GM21576 (cell line): Measurements from ENCODE around the gene ERICH3.
"Not testable (repeated sequence)": the region's sequence is repeated elsewhere in the genome, so short reads cannot be mapped to it uniquely, and the experiment has no call there.

Experiments
- ATAC-seq: cut with Tn5 transposase; IDR thresholded peaks from one replicate; pipeline ENCODE4 v1.9.1; 2021; ENCODE audit warnings: mild to moderate bottlenecking, moderate library complexity; ENCODE audit not compliant: unreplicated experiment

Gene ERICH3

DNA sequence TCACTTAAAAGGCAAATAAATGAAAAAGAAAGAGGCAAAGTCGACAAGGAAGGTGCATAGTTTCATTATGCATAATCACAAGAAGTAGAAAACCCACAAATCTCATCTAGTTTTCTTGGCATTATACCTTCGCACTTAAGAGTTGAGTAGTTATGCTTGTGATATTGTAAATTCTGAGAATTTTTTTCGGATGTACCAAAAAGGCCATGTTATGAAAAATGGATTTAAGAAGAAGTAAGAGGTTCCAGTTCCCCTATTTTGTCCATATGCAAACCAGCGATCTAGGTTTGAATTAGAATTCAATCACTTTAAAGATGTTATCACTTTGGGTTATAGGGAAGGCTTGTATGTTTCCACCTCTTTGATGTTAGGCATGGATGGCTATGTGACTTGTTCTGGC lies 7.9 kb upstream of the ERICH3 start:
- peak; percentile 90 for ATAC-seq

DNA sequence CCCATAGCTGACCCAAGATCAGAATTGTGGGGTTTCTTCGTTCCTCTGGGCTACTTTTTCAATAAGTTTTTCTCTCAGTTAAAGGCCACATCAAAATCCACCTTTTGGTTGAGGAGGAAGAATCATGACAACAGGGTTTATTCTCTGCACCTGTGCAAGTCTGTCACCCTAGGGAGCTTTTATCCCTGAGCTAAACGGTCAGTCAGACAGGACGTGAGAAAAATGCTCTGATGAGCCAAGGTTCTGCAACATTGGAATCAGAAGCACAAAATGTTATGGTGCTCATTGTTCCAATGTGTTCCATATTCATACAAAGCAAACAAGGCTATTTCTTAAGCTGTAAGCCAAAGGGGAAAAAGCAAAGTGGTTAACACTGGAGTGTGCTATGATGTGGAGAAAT lies 7.4 kb upstream of the ERICH3 start:
- ATAC-seq = peak; percentile 28

DNA sequence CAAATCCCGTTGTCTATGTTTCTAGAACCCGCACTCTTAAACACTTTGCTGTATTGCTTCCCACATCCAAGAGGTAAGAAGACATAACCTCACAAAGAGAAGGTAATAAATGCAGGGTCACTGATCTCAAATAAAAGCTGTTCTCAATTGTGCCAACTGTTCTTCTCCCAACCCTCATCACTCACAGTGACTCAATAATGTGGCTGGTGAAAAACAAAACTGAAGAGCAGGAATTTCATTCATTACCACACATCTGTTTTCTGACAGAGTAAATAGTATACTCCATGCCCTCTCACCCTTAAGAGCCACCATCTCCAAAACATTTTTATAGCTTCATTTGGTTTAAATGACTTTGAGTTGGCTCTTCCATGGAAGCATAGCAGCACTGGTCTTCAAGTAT lies 6.2 kb upstream of the ERICH3 start:
- ATAC-seq = no peak

DNA sequence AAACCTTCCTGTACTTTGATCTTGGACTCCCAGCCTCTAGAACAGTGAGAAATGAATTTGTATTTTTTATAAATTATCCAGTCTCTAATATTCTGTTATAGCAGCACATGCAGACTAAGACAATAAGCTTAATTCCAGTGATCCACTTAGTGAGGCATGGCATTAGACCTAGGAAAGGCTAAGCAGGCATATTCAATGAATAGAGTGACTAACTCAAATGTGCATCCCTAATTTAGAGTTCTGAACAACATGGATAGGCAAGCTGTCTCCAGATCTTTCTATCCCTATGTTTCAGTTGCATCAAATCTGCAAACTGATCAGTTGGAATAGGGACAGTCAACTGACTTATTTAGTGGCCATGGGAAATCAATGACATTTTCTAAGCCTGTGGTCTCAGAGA lies 4.3 kb upstream of the ERICH3 start:
- ATAC-seq = no peak

DNA sequence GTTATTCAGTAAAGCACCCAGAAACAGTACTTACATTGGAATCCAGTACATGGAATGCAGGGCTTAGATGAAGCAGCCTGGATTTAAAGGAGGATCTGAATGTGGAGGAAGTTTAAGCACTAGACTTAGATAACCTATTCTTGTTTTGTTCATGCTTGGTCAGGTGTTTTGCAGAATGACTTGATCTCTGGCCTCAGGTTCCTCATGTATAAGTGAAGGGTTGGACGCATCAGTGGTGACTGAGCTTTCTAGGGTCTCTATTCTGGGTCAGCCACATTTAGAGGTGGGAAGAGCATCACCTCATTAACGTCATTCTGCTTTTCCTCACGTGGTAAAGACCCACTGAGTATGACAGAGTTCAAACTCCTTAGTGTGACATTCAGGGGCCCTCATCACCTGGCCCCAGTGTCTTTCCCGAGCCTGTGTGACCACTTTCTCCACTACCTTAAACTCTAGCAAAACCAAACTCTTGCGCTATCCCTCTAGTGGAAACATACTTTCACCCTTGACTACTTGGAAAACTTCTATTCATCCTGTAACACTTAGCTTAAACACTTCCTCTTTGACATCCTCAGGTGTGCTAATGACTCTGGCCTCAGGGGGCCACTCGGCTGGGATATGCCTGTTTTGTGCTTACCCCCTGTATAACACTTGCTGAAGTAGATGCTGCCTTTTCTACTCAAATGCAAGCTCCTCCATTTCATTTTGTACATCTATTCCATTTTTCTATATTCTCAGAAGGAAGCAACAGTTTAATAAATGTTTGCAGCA lies 871 bp upstream of the ERICH3 start:
- ATAC-seq = no peak

DNA sequence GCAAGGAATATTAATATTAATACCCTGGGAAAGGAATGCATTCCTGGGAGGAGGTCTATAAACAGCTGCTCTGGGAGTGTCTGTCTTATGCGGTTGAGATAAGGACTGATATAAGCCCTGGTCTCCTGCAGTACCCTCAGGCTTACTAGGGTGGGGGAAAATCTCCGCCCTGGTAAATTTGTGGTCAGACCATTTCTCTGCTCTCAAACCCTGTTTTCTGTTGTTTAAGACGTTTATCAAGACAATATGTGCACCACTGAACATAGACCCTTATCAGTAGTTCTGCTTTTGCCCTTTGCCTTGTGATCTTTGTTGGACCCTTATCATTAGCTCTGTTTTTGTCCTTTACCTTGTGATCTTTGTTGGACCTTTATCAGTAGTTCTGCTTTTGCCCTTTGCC lies 2.7 kb downstream of the ERICH3 start:
- ATAC-seq = not testable (repeated sequence)

DNA sequence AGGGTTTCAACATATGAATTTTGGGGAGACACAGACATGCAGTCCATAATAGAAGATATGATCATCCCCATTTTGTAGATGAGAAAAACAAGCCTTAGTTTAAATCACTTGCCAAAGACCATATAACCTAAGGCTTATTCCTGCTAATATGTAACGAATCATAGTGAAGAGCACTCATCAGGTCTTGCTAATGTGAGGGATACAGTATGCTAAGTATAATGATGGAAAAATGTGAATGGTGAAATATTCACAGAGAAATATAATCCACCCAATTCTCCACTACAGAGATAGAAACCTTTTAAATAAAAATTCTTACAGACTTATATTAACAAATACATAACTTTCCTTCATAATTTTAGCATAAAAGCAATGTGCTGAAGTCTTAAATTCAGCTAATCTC lies 18.9 kb downstream of the ERICH3 start:
- ATAC-seq = no peak

DNA sequence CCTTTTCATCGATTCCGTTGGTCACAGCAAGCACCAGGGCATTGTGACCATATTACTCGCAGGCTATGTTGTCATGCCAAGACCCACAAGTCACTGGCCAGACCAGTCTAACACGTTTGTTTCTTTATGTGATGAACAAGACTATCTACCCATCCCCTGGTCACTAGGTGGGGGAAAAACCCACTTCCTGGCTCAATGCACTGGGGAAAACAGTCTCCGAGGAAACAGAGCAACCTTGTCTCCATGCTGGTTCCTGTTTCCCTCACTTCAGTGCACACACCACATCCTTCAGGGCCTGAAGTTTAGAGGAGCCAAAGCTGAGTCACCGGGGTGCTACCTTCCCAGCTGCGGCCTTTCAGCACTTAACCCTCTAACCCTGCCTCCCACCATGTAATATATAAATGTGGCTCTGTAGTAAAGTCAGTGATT lies 20.9 kb downstream of the ERICH3 start:
- ATAC-seq = peak; percentile 97

DNA sequence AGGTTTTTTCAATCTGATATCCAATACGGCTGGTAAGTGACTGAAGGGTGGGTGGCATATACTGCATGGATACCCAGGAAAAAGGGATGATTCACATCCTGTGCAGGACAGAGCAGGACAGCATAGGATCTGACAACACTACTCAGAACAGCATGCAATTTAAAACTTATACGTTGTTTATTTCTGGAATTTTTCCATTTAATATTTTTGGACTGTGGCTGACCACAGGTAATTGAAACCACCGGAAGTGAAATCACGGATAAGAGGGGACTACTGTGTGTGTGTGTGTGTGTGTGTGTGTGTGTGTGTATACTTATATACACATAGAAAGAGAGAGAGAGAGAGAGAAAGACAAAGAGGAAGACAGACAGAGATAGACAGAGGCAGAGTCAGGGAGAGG lies 23.0 kb downstream of the ERICH3 start:
- ATAC-seq = no peak

DNA sequence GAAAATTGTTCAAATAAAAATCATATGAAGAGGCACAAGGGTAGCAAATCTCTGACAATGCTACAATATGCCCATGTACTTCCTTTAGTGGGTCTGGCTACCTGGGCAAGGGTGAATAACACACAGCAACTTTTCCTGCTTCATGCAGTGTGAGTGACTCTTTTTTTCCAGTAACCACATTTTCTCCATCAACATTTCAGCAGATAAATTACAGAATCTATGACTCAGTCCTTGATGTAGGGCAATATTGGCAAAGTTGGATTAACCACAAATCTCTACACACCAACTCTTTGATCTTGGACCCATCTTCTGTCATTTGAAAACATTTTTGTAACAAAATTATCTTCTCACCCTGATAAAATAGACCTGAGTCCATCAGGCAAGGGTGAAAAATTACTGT lies 31.7 kb downstream of the ERICH3 start:
- no peak for ATAC-seq

DNA sequence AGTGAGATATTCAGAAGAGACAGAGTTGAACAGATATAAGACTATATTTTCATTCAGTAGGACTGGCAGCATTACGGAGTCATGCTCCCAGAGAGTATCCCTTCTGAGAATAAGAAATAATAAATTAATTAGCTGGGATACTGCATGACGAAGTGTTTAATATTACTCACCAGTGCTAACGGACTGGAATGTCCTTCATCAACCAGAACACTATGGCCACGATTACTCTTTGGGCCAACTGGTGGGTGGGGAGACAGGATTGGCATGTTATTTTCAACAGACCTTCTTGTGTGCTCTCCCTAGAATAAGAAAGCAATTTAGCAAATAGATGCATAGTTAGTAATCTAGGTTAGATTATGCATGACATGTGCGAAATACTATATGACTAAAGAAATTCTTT lies 32.4 kb downstream of the ERICH3 start:
- ATAC-seq = no peak

DNA sequence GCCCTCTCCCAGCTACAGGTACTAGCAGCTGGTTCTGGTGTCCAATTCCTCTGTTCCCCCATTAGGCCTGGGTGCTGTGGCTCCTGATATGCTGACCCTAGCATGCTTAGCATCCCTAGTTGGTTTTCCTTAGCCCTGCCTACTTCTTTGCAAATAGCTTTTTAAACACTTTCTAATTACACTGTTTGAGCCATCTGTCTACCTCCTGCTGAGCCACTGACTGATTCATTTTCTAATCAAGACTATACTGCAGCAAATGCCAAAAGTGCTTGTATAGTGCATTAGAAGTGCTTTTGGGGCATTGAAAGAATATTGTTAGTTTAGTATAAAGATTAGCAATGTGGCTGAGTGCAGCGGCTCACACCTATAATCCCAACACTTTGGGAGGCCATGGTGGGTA lies 36.3 kb downstream of the ERICH3 start:
- ATAC-seq = no peak

DNA sequence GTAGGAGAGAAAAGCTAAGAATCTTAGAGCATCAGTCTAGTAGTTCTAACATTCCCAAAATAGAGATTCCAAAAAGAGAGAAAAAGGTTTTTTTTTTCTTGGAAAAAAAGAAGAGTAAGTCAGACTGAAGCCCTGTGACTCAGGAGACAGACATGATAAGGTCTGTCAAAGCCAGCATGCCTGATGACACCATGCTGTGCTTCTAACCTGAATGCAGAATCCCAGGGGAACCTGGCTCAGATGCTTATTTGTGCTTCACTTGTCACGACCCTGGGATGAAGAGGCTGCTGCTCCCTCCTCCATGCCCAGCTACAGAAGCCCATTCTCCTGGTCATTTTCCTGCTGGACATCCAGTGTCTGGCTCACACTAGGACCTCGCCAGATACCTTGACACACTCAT lies 44.3 kb downstream of the ERICH3 start:
- no peak for ATAC-seq

DNA sequence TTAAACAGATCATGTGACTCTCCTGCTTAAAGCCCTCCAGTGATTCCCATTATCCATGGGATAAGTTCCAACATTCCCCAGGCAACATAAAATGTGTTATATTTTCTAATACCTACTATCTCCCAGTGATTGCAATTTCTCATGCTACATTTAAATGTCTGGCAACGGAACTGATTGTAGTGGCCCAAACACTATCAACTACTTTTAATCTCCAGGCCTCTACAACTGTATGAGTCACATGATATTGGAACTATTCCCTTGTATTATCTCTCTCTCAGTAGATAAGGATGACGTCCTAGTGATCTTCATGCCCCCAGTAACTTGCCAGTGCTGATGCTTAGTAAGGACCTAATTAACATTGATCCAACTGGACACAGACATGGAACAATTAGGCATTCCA lies 49.9 kb downstream of the ERICH3 start:
- ATAC-seq = no peak

DNA sequence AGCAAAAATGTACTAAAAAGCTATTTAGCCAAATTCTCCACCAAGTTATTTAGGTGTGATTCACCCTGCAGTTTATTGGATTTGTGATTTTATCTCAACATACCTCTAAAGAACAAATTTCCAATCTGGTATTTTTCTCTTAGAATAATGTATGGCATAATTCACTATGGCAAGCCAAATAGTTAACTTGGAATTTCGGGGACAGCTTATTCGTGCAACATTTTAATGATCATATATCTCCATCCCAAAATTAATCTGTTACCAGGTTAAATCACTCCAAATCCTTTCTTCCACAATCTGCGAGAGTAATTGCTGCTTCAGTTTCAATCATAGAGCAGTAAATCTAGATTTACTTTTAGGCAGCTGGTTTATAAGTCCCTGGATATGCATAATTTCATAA lies 53.4 kb downstream of the ERICH3 start:
- ATAC-seq = no peak

DNA sequence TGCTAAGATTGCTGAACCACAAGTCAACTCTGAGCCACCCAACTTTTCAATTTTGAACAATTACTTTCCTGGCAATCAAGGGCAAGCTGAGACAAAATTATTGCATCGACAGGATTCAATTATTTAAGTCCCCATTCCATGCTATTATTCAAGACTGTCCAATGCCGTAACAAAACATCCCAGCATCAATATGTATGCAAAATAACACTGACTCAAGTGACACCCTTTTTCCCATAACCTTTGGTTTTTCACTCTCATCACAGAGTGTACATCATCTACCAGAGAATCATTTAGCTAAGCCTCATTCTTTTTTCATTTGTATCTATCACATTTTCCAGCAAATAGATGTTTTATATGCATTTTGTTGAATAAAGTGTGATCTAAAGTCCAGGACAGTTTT lies 54.6 kb downstream of the ERICH3 start:
- ATAC-seq = no peak

DNA sequence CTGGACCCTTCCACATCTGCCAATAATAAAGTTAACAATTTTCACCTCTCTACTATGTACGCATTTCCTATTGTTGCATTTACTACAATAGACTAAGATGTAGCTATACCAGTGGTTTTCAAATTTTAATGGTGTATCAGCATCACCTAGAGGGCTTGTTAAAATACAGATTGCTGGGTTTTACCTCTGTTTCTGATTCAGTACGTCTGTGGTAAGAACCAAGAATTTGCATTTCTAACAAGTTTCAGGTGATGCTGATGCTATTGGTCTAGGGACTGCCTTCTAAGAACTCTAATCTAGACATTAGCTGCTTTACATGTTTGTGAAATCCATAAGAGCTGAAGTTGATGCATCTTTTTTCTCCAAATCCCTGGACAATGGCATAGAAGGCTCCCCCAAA lies 59.7 kb downstream of the ERICH3 start:
- ATAC-seq = no peak

DNA sequence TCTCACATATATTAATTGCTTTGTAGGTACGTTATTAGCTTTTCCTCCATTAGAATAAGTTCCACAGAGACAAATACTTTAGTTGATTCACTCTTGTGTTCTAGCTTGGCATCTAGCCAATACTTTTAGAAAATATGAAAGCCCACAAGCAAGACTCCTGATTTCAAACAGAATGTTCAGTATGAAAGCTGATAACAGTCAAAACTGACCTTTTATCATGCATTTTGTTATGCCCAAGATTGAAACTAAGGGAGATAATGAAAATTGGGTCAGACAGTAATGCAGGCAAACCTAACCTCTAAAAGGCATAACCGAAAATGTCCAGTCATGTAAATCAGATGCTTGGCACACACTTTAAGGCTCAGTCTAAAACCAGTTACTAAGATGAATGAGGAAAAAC lies 61.7 kb downstream of the ERICH3 start:
- no peak for ATAC-seq

DNA sequence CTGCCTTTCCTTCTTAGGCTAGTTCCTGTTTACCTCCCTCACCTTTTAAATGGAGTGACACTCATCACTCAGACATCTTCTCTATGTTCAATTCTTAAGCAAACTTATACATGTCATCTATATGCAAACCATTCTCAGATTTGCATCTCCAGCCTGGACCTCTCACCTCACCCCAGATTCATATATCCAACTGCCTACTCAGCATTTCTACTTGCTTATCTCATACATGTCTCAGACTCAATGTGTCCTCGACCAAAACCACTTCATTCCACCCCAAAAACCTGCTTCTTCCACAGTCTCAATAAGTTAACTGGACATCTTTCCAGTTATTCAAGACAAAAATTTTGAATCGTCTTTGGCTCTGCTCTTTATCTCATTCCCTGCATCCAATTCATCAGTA lies 62.6 kb downstream of the ERICH3 start:
- no peak for ATAC-seq

DNA sequence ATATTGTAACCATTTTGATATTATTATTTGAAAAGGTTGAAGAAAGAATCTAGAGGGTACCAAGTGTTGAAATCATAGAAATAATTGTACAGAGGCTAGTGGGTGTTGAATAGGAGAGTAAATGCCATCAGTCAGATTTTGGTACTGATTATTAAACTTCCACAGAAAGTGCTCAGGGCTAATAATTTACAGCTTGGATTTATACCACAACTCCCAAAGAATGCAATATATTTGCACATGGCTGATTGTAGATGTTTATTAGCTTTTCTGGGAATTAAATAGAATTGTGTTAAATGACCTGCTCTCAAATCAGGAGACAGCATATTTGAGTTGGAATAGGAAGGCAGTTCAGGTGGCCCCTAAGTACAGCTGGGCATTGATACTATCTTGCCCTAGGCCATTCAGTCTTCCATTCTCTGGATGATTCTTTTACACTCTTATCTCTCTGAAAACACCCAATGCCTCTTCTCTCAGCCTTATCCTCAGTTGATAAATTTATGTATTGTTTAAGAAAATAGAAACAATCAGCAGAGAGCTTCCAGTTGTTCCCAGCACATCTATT lies 63.7 kb downstream of the ERICH3 start:
- no peak for ATAC-seq

DNA sequence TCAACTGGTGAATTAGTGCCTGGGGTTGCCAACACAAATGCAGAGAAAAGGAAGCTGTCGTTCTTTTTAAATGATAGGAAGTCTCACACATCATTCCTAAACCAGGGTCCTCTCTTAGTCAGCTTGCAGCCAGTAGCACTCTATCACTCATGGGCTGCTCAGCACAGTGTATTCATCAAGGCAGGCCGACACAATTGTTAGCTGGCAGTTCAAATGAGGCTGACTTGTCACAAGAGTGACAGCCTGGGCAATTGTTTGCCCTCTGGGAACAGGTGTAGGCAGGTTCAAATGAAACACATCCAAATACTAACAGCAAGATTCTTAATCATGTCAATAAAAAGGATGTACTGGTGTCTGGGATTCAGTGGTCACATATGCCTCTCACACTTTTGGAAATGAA lies 76.9 kb downstream of the ERICH3 start:
- ATAC-seq = no peak

DNA sequence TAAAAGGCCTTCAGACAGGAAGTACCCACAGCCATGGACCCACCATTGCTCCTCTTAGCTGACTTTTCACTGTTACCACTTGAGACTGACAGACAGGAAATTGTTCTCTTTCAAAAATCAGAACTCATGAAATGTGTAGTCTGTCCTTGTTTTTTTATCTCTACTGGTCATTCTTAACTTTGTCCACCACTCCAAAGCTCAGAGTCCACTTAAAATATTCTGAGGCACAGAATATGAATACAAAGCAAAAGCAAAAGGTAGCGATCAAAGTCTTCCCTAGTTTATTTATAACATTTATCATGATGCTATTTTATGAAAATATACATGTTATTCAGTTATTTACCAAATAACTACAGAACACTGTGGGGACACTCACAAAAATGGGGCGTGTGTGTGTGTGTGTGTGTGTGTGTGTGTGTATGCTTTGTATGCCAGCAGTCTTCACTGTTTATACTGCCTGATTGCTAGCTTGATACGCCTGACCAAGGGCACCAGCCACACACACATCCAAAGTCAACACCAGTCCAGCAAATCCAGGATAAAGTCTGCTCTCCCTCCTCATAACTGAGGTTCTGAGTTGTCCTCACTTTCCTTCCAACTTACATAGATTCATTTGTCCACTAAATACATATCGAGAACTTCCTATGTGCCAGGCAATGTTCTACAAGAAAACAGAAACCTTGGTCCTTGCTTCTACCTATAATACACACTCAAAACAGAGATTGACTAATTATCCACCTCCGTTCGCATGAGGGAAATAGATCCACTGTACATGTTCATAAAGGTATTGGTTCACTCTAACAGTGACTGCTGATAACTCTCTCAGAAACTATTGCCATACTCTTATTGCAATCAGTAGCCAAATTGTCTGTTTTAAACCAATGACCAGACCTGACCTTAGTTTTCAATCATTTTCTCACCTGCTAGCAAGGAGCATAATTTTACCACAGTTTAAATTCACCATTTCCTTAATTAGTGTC lies 79.4 kb downstream of the ERICH3 start:
- no peak for ATAC-seq
